GM19099 (cell line): ENCODE measurements around the gene FNDC8.

Experiments used
- POLR2A ChIP-seq: IDR thresholded peaks from 3 replicates; pipeline ENCODE4 v1.6.1; 2011; ENCODE audit warnings: low read depth; ENCODE audit not compliant: insufficient read length; ENCODE audit errors: extremely low read depth

FNDC8 gene

DNA sequence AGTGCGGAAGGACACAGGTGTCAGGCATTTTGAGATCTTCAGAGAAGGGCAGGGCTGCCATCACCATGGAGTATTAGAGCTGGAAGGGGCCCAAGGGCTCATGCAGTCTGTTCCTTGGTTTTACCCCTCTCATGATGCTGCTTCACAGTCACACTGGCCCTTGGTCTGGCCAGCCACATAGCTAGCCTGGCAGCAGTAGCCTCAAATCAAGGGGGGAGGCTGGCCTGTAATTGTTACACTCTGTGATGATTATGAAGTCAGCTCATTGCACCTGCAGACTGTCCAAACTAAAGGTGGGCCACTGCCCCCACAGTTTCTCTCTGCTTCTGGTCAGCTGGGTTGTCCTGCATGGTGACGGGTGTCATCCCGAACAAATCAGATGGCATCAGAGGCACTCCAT lies at the start of gene FNDC8:
FNDC8 (plus strand) TSS at position 301 of the 400 bp plus-strand sequence; CDS start at position 380, 79 bp downstream.
- TF ChIP-seq POLR2A: no peak

DNA sequence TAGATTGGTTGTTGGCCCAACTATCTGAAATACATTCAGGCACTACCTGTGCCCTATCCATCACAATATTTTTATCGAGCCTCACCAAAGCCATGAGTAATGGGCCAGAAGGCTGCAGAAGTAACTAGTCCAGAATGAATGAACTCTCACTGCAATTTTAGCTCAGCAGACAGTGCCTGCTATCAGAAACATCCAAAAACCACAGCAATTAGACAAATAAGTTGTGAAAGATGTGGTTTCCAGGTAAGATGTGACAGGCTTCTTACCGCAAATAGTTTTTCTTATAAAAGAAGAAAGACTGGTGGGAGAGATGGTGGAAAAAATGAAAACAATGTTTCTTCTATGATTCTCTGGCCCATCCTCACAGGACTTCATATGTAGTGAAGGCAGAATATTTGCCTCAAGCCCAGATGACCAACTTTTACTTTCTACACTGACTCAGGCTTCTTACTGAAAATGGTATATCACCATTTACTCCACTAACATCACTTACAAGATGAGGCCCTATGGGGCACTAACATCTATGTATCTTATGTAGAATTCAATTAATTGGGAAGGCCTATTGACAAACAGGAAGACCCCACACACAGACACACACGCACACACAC lies 48.1 kb upstream of the FNDC8 start:
- TF ChIP-seq POLR2A: no peak

- no peak for TF ChIP-seq POLR2A
Measured at GRCh38 chr17:35073991-35074627, 47.3 kb upstream of the FNDC8 start.

- no peak for TF ChIP-seq POLR2A
Measured at GRCh38 chr17:35074711-35075707, 46.4 kb upstream of the FNDC8 start.

GRCh38 chr17:35076874-35077273 lies 44.5 kb upstream of the FNDC8 start:
- no peak for TF ChIP-seq POLR2A

DNA sequence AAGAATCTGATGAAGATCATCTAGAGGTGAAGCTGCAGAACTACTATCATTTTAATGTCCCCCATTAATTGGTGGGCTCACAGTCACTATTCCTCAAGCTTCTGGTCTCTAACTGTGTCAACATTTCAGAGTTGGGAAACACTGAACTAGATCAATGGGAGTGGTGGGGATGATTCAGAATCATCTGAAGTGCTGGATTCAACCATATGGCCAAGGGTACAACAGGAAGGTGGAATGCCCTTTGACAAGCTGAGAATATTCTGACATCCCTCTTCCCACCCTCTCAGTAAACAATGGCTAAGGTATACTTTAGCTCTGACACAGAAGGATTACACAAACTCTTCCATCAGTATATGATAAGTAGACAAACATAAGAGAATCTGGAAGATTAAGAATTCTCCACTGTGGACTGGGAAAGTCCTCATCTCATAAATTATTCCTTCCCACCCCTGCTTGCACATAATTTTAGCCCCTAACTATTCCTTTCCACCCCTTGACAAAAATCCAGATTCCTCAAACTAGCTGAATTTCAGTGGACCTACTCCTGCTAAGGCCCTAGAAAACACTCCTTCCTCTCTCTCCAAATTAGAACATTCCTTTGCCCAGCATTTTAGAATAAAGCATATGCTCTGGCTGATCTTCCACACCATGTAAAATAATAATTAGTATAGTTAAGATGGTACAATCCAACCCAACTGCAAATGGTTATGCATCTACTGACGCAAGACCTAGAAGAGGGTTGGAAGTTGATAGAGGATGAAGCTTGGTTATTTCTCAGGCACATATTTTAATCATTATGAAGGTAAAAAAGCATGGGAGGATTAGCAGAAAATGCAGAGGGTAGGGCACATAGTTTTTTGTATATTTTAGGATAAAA lies 41.6 kb upstream of the FNDC8 start:
- no peak for TF ChIP-seq POLR2A

DNA sequence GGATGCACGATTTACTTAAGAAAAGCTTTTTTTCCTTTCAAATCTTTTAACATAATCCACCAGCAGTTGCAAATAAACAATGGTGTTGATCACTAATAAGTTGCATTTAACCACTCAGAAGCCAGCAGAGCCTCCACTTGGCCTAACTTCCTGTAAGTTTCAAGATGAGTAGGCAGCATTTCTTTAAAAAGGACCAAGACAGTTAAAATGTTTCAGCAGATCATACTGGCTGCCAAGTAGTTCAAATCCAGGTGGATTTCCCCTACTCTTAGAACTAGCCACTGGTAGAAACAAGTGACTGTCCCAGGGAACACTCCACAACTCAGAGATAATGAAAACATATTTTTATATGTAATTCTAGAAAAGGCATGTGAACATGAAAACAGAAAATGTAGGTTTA lies 40.9 kb upstream of the FNDC8 start:
- peak; percentile 33 for TF ChIP-seq POLR2A

DNA sequence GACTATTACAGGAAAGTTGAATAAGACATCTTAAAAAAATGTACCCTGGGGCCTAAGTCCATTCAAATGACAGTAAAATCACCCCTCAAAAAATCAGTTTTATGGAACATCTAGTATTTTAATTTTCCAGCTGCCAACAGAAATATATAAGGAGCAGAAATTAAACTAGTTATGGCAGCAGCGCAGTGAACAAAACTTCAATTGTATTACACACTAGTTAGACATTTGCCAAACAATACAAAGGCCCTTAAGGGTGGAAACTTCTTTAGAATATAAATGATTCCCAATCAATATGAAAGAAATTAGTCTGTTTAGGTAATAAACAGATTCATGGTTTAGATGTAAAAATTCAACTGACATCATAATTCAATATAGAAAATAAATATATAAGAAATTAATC lies 39.8 kb upstream of the FNDC8 start:
- TF ChIP-seq POLR2A: no peak

DNA sequence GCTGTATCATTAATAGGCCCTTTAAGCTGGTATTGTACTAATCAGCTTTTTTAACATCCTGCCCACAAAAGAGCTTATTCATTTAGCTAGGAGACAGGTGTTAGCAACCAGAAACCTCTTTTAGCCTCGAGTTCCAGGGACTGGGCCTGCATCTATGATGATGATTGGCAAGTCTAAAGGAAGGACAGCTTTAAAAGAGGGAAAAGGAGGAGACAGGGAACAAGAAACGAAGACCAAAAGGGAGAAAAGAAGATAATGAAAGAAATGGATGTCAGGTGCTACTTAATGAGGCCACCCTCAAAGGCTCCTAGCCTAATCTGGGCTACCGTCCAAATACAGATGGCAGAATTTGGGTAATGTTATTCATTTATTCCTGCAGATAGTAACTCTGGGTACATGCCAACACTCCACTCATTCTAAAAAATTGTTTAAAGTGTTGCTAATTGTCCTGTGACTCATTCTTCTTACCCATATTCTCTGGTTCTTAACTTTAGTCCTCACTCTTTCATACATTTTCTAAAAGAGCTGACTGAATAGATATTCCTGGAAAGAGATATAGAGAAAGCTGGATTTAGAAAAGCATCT lies 39.2 kb upstream of the FNDC8 start:
- peak; percentile 17 for TF ChIP-seq POLR2A

- no peak for TF ChIP-seq POLR2A
Measured at GRCh38 chr17:35083071-35083470, 38.3 kb upstream of the FNDC8 start.

- TF ChIP-seq POLR2A: no peak
Measured at GRCh38 chr17:35084987-35085386, 36.4 kb upstream of the FNDC8 start.

DNA sequence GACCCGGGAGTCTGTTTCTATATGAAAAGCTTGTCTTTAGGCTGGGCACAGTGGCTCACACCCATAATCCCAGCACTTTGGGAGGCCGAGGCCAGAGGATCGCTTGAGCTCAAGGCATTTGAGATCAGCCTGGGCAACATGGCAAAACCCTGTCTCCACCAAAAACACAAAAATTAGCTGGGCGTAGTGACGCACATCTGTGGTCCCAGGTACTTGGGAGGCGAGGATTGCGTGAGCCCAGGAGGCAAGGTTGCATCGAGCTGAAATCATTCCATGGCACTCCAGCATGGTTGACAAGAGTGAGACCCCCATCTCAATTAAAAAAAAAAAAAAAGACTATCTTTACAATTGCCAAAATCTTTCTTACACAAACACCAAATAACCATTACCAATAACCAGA lies 35.3 kb upstream of the FNDC8 start:
- TF ChIP-seq POLR2A: no peak

DNA sequence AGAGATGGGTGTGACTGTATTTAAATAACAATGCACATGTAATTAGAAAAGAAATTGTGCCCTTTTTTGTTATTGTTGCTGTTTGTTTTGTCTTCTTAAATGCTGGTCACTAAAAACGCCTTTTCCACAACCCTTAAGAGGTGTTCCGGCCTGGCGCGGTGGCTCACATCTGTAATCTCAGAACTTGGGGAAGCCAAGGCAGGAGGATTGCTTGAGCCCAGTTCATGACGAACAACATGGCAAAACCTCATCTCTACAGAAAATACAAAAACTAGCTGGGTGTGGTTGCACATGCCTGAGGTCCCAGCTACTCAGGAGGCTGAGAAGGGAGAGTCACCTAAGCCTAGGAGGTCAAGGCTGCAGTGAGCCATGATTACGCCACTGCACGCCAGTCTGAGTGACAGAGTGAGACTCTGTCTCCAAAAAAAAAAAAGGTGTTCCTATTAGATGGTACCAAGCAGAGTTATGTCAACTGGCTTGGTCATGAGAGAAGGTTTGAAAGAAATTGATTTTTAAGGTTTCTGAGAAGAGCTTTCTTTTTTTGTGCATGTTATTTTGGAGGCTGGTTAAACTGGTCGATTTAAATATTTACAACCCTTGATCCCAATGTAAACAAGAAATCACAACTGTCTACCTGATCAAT lies 34.4 kb upstream of the FNDC8 start:
- TF ChIP-seq POLR2A: no peak
